Measurements from ENCODE around the gene PBX4. TPM values are rescaled to one million over a fixed set of nuclear protein-coding genes. Genes with fewer than 3 reads are reported as not detected.

Gene PBX4
- total and polyA plus RNA-seq, 11 donors = 0.43 to 0.69 (median 0.53) TPM; not detected in 8

- H3K27me3 ChIP-seq = peaks cover 23 to 84% (median 33%) of the 10 kb centered on the region in 9 donors
- DNase-seq = no peak
- peaks cover 4 to 45% (median 21%) of the 10 kb centered on the region in 12 donors for H3K4me1 ChIP-seq
- no peak for ATAC-seq
- H3K36me3 ChIP-seq = no peaks in the 10 kb centered on the region
- TF ChIP-seq POLR2A (IDR thresholded peaks at IDR 0.05) (no peak), CTCF (IDR thresholded peaks at IDR 0.05) (no peak)
- intact Hi-C loops (cut with DNase I) = no loop called here
- no peak overlapping the region for H3K4me3 ChIP-seq
- no peaks in the 10 kb centered on the region for H3K9me3 ChIP-seq
- 83 to 90% (median 88%) methylated on average over 12 of the region's 12 CpGs for WGBS, 4 donors
- no peak overlapping the region for H3K27ac ChIP-seq
Measured at GRCh38 chr19:19542507-19542906, 76.0 kb downstream of the PBX4 start.

GRCh38 chr19:19541616-19542015 lies 76.9 kb downstream of the PBX4 start:
- H3K27ac ChIP-seq = no peak overlapping the region
- H3K27me3 ChIP-seq = peaks cover 23 to 84% (median 33%) of the 10 kb centered on the region in 9 donors
- TF ChIP-seq POLR2A (IDR thresholded peaks at IDR 0.05) (no peak), CTCF (IDR thresholded peaks at IDR 0.05) (no peak)

GRCh38 chr19:19540715-19541515 lies 77.6 kb downstream of the PBX4 start:
- peak in 1 of 4 donors; percentile 32 for ATAC-seq
- Histone ChIP-seq H3K27me3 (peaks cover 23 to 79% (median 33%) of the 10 kb centered on the region in 9 donors), H3K4me3 (peak overlapping the region in 5 of 12 donors; percentile 5 to 37 (median 21))

More at GRCh38 chr19:19541616-19542015, 76.9 kb downstream of the PBX4 start:
- H3K36me3 ChIP-seq = no peaks in the 10 kb centered on the region
- no peaks in the 10 kb centered on the region for H3K9me3 ChIP-seq
- 83 to 97% (median 84%) methylated on average over 12 to 16 of the region's 16 CpGs for WGBS, 4 donors
- peaks cover 4 to 36% (median 14%) of the 10 kb centered on the region in 12 donors for H3K4me1 ChIP-seq
- H3K4me3 ChIP-seq = no peak overlapping the region
- intact Hi-C loops (cut with DNase I) = no loop called here
- ATAC-seq = no peak
- no peak for DNase-seq

More at GRCh38 chr19:19540715-19541515, 77.6 kb downstream of the PBX4 start:
- no peaks in the 10 kb centered on the region for H3K36me3 ChIP-seq
- DNase-seq = no peak
- no peaks in the 10 kb centered on the region for H3K9me3 ChIP-seq
- H3K27ac ChIP-seq = no peak overlapping the region
- H3K4me1 ChIP-seq = peaks cover 4 to 31% (median 14%) of the 10 kb centered on the region in 12 donors
- intact Hi-C loops (cut with DNase I) = no loop called here
- WGBS, 4 donors = 3 to 5% (median 4%) methylated on average over 15 to 45 of the region's 45 CpGs
- TF ChIP-seq CTCF (IDR thresholded peaks at IDR 0.05) (no peak), POLR2A (IDR thresholded peaks at IDR 0.05) (no peak)

Data from heart left ventricle (tissue), 16 donors.